Measurements from ENCODE around the gene POC1B. TPM values are rescaled to one million over a fixed set of nuclear protein-coding genes. Genes with fewer than 3 reads are reported as not detected.
A peak's percentile ranks its signal among the peaks of the same experiment; 100 is the strongest.

POC1B gene
- total RNA-seq, 2 donors from 2014 or later: 31.4 to 32.0 TPM

DNA sequence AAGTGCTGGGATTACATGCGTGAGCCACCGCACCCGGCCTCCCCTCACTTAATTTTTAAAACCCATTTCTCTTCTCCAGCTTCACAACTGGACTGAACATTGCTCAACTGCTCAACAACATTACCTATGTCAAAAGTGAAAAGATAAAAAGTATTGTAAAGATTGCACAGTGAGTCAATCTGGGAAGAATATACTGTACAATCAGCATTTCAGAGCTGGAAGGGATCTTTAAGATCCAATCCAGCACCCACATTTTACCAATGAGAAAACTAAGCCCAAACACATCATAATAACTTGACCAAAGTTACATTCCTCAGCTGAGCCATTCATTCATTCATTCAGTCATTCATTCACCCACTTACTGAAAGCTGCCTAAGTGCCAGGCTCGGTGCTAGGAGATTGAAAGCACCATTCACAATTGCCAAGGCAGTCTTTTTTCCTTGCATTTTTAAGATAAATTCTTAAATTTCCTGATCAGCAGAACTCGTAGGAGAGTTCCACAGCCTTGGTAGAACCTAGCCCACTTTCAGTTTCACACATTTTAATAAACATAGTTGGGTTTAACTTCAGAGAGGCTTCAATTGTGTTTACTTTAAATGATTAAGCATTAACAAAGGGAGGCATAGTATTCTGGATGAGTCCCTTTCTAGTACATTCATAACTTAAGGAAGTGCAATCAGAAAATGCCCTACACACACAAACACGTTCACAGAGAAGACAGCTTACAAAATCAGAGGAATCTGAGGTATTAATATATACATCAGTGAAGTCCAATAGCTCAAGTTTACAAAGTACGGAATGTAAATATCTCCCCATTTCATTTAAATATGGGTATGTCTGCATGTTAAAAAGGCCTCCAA, 4.3 kb downstream of the POC1B start:
- peak overlapping the region; percentile 42 for H3K27ac ChIP-seq
- peak overlapping the region in 1 of 2 donors; percentile 42 for H3K9ac ChIP-seq (ENCODE audit: low read depth in 2 of 2, low read length in 2 of 2)
- DNase-seq: no peak
- intact Hi-C loops (cut with DNase I): loop anchor here (10.0 kb wide), 3 partner anchors 167 to 957 kb away; partner anchors contain the start of gene DUSP6
- peak overlapping the region; percentile 92 for H3K4me3 ChIP-seq
- H3K36me3 ChIP-seq: no peaks in the 10 kb centered on the region
- no peaks in the 10 kb centered on the region for H3K9me3 ChIP-seq
- no peaks in the 10 kb centered on the region for H3K27me3 ChIP-seq
- TF ChIP-seq, protein P1, sequence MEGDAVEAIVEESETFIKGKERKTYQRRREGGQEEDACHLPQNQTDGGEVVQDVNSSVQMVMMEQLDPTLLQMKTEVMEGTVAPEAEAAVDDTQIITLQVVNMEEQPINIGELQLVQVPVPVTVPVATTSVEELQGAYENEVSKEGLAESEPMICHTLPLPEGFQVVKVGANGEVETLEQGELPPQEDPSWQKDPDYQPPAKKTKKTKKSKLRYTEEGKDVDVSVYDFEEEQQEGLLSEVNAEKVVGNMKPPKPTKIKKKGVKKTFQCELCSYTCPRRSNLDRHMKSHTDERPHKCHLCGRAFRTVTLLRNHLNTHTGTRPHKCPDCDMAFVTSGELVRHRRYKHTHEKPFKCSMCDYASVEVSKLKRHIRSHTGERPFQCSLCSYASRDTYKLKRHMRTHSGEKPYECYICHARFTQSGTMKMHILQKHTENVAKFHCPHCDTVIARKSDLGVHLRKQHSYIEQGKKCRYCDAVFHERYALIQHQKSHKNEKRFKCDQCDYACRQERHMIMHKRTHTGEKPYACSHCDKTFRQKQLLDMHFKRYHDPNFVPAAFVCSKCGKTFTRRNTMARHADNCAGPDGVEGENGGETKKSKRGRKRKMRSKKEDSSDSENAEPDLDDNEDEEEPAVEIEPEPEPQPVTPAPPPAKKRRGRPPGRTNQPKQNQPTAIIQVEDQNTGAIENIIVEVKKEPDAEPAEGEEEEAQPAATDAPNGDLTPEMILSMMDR (IDR thresholded peaks at IDR 0.05): no peak
- H3K4me1 ChIP-seq: peaks cover 7% of the 10 kb centered on the region

- Histone ChIP-seq H3K9ac (ENCODE audit: low read depth in 2 of 2, low read length in 2 of 2) (no peak overlapping the region), H3K9me3 (no peaks in the 10 kb centered on the region), H3K4me3 (no peak overlapping the region), H3K36me3 (no peaks in the 10 kb centered on the region), H3K27me3 (no peaks in the 10 kb centered on the region), H3K27ac (no peak overlapping the region), H3K4me1 (no peaks in the 10 kb centered on the region)
- no peak for DNase-seq
- intact Hi-C loops (cut with DNase I): no loop called here
- TF ChIP-seq, protein P1 (IDR thresholded peaks at IDR 0.05): no peak
Measured at GRCh38 chr12:89517720-89518119, 8.1 kb downstream of the POC1B start.

- intact Hi-C loops (cut with DNase I): no loop called here
- TF ChIP-seq, protein P1 (IDR thresholded peaks at IDR 0.05): no peak
- no peaks in the 10 kb centered on the region for H3K9me3 ChIP-seq
- no peak overlapping the region for H3K9ac ChIP-seq (ENCODE audit: low read depth in 2 of 2, low read length in 2 of 2)
- no peak overlapping the region for H3K27ac ChIP-seq
- no peak for DNase-seq
- no peaks in the 10 kb centered on the region for H3K4me1 ChIP-seq
- H3K36me3 ChIP-seq: no peaks in the 10 kb centered on the region
- H3K27me3 ChIP-seq: no peaks in the 10 kb centered on the region
- H3K4me3 ChIP-seq: no peak overlapping the region
Measured at GRCh38 chr12:89516633-89517032, 9.2 kb downstream of the POC1B start.

- intact Hi-C loops (cut with DNase I): no loop called here
- TF ChIP-seq, protein P1 (IDR thresholded peaks at IDR 0.05): no peak
Measured at GRCh38 chr12:89514751-89515150, 11.1 kb downstream of the POC1B start.

DNA sequence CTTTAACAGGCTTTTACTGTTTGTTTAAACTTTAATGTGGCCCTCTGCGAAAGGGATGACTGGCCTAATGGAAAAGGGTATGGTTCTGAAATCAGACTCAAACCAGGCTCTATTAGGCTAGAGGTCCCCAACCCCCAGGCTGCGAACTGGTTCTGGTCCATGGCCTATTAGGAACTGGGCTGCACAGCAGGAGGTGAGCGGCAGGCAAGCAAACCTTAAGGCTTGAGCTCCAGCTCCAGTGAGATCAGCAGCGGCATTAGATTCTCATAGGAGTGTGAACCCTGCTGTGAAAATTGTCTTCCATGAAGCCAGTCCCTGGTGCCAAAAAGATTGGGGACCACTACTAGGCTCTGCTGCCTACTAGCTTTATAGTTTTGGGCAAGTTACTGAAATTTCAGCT, 12.3 kb downstream of the POC1B start:
- intact Hi-C loops (cut with DNase I): no loop called here
- no peak overlapping the region for H3K4me3 ChIP-seq
- H3K27ac ChIP-seq: no peak overlapping the region
- no peak for DNase-seq
- H3K27me3 ChIP-seq: no peaks in the 10 kb centered on the region
- H3K9ac ChIP-seq (ENCODE audit: low read depth in 2 of 2, low read length in 2 of 2): no peak overlapping the region
- no peaks in the 10 kb centered on the region for H3K9me3 ChIP-seq
- H3K36me3 ChIP-seq: no peaks in the 10 kb centered on the region
- H3K4me1 ChIP-seq: no peaks in the 10 kb centered on the region
- TF ChIP-seq, protein P1 (IDR thresholded peaks at IDR 0.05): no peak

More at GRCh38 chr12:89514751-89515150, 11.1 kb downstream of the POC1B start:
- no peaks in the 10 kb centered on the region for H3K9me3 ChIP-seq
- no peak overlapping the region for H3K27ac ChIP-seq
- H3K4me1 ChIP-seq: no peaks in the 10 kb centered on the region
- H3K36me3 ChIP-seq: no peaks in the 10 kb centered on the region
- H3K4me3 ChIP-seq: no peak overlapping the region
- no peaks in the 10 kb centered on the region for H3K27me3 ChIP-seq
- no peak for DNase-seq
- H3K9ac ChIP-seq (ENCODE audit: low read depth in 2 of 2, low read length in 2 of 2): no peak overlapping the region
